KMS-11 (cell line): ENCODE measurements around the gene PPP1R3C.

Source experiments
- H2AFZ ChIP-seq: fragments of 200-600 bp; sonication (generic); 2 replicates; pipeline ENCODE4 v1.6.1; 2016; ENCODE audit warnings: antibody characterized with exemption, mixed run types, low read depth
- H3K27ac ChIP-seq: fragments of 200-600 bp; sonication (generic); 2 replicates; pipeline ENCODE4 v1.6.1; 2016; ENCODE audit warnings: mild to moderate bottlenecking, mixed run types
- H3K27me3 ChIP-seq: fragments of 200-600 bp; sonication (generic); 2 replicates; pipeline ENCODE4 v1.6.1; 2017; ENCODE audit warnings: mild to moderate bottlenecking, low read depth, mixed run types, moderate library complexity; ENCODE audit not compliant: insufficient read depth
- H3K36me3 ChIP-seq: fragments of 200-600 bp; sonication (generic); 2 replicates; pipeline ENCODE4 v1.6.1; 2017; ENCODE audit warnings: mild to moderate bottlenecking, mixed run types; ENCODE audit not compliant: insufficient read depth
- H3K4me1 ChIP-seq: fragments of 200-600 bp; sonication (generic); 2 replicates; pipeline ENCODE4 v1.6.1; 2016; ENCODE audit warnings: mild to moderate bottlenecking, low read depth, mixed run types; ENCODE audit not compliant: poor library complexity, severe bottlenecking
- H3K4me2 ChIP-seq: fragments of 200-600 bp; sonication (generic); 2 replicates; pipeline ENCODE4 v1.7.0; 2016; ENCODE audit warnings: mild to moderate bottlenecking, mixed run types
- H3K4me3 ChIP-seq: fragments of 200-600 bp; sonication (generic); IDR thresholded peaks from 2 replicates; pipeline ENCODE4 v1.6.1; 2017; ENCODE audit warnings: low read depth, low read length, mixed read lengths; ENCODE audit not compliant: insufficient read depth
- H3K79me2 ChIP-seq: fragments of 200-600 bp; sonication (generic); 2 replicates; pipeline ENCODE4 v1.6.1; 2016; ENCODE audit warnings: low read depth, mixed run types; ENCODE audit not compliant: insufficient read depth
- H3K9ac ChIP-seq: fragments of 200-600 bp; sonication (generic); 2 replicates; pipeline ENCODE4 v1.6.1; 2016; ENCODE audit warnings: mild to moderate bottlenecking, mixed run types
- H4K20me1 ChIP-seq: fragments of 200-600 bp; sonication (generic); 2 replicates; pipeline ENCODE4 v1.6.1; 2016; ENCODE audit warnings: mild to moderate bottlenecking, mixed run types; ENCODE audit not compliant: insufficient read depth
- CTCF ChIP-seq: fragments of 200-600 bp; sonication (generic); conservative IDR thresholded peaks from 2 replicates; pipeline ENCODE4 v1.6.1; 2017; ENCODE audit warnings: low read depth, mild to moderate bottlenecking, antibody characterized with exemption, low read length, moderate library complexity, mixed read lengths

Gene PPP1R3C

GRCh38 chr10:91634898-91635297, 2.0 kb upstream of the PPP1R3C start:
- H4K20me1 ChIP-seq, result no peaks in the 10 kb centered on the region
- no peak overlapping the region for H2AFZ ChIP-seq
- no peak overlapping the region for H3K4me3 ChIP-seq
- no peaks in the 10 kb centered on the region for H3K36me3 ChIP-seq
- H3K9ac ChIP-seq, result no peak overlapping the region
- no peaks in the 10 kb centered on the region for H3K79me2 ChIP-seq
- H3K4me1 ChIP-seq, result no peaks in the 10 kb centered on the region
- H3K27me3 ChIP-seq, result no peaks in the 10 kb centered on the region
- TF ChIP-seq CTCF, result no peak
- no peak overlapping the region for H3K4me2 ChIP-seq
- H3K27ac ChIP-seq, result no peak overlapping the region

- H2AFZ ChIP-seq, result no peak overlapping the region
- no peaks in the 10 kb centered on the region for H3K36me3 ChIP-seq
- TF ChIP-seq CTCF, result no peak
Measured at GRCh38 chr10:91634246-91634645, 1.4 kb upstream of the PPP1R3C start.

GRCh38 chr10:91630625-91631024, 2.2 kb downstream of the PPP1R3C start:
- no peaks in the 10 kb centered on the region for H3K4me1 ChIP-seq
- no peak overlapping the region for H2AFZ ChIP-seq
- no peaks in the 10 kb centered on the region for H3K27me3 ChIP-seq
- H3K79me2 ChIP-seq, result no peaks in the 10 kb centered on the region
- no peaks in the 10 kb centered on the region for H3K36me3 ChIP-seq
- H3K4me2 ChIP-seq, result no peak overlapping the region
- no peaks in the 10 kb centered on the region for H4K20me1 ChIP-seq
- H3K27ac ChIP-seq, result no peak overlapping the region
- no peak overlapping the region for H3K9ac ChIP-seq
- no peak overlapping the region for H3K4me3 ChIP-seq
- TF ChIP-seq CTCF, result no peak

More at GRCh38 chr10:91634246-91634645, 1.4 kb upstream of the PPP1R3C start:
- no peaks in the 10 kb centered on the region for H3K79me2 ChIP-seq
- no peaks in the 10 kb centered on the region for H3K4me1 ChIP-seq
- no peak overlapping the region for H3K4me2 ChIP-seq
- no peak overlapping the region for H3K9ac ChIP-seq
- H3K27me3 ChIP-seq, result no peaks in the 10 kb centered on the region
- H4K20me1 ChIP-seq, result no peaks in the 10 kb centered on the region
- H3K4me3 ChIP-seq, result no peak overlapping the region
- no peak overlapping the region for H3K27ac ChIP-seq

GRCh38 chr10:91629715-91630549, 2.9 kb downstream of the PPP1R3C start:
- Histone ChIP-seq H4K20me1 (no peaks in the 10 kb centered on the region), H3K9ac (no peak overlapping the region), H3K27ac (no peak overlapping the region), H3K79me2 (no peaks in the 10 kb centered on the region), H3K4me1 (no peaks in the 10 kb centered on the region), H3K27me3 (no peaks in the 10 kb centered on the region), H3K4me2 (no peak overlapping the region), H3K36me3 (no peaks in the 10 kb centered on the region), H3K4me3 (no peak overlapping the region), H2AFZ (no peak overlapping the region)
- TF ChIP-seq CTCF, result no peak
